ENCODE data around the gene SLC4A4. TPM values are rescaled to one million over a fixed set of nuclear protein-coding genes. Genes with fewer than 3 reads are reported as not detected.

Gene SLC4A4
- polyA plus RNA-seq, 1 donor (not counting 4 experiments of a cell fraction or from before 2014, with no cell fraction given): 0.29 TPM

GRCh38 chr4:71430609-71431008, 91.8 kb downstream of the SLC4A4 start:
- Histone ChIP-seq H3K4me2 (ENCODE audit: control insufficient read depth, extremely low read depth, insufficient read depth, low read depth, low read length) (no peak overlapping the region), H3K9me3 (ENCODE audit: control insufficient read depth, low read depth, low read length) (no peaks in the 10 kb centered on the region), H3K27me3 (ENCODE audit: control insufficient read depth, extremely low read depth, insufficient read depth, low read length) (no peaks in the 10 kb centered on the region), H3K36me3 (ENCODE audit: control insufficient read depth in 2 of 2, extremely low read depth in 1 of 2, insufficient read depth in 2 of 2, low read length in 2 of 2) (no peaks in the 10 kb centered on the region), H4K20me1 (ENCODE audit: control insufficient read depth, extremely low read depth, insufficient read depth, low read length) (no peaks in the 10 kb centered on the region), H3K9ac (ENCODE audit: control insufficient read depth, extremely low read depth, insufficient read depth, low read length) (no peak overlapping the region), H3K4me1 (ENCODE audit: control insufficient read depth, extremely low read depth, insufficient read depth, low read length) (no peaks in the 10 kb centered on the region), H2AFZ (ENCODE audit: control insufficient read depth, low read length) (no peak overlapping the region), H3K4me3 (ENCODE audit: control insufficient read depth in 2 of 3, extremely low read depth in 1 of 3, insufficient read depth in 2 of 3, low read depth in 1 of 3, low read length in 3 of 3) (no peak overlapping the region), H3K9me1 (ENCODE audit: control insufficient read depth, extremely low read depth, insufficient read depth, low read length) (no peaks in the 10 kb centered on the region), H3K79me2 (ENCODE audit: control insufficient read depth, insufficient read depth, low read length) (no peaks in the 10 kb centered on the region), H3K27ac (ENCODE audit: control insufficient read depth, insufficient read depth, low read length) (no peak overlapping the region)
- dilution Hi-C loops (cut with MboI; ENCODE audit: extremely low pct_ligation_motif_present, low sequenced_read_pairs): no loop called here
- FAIRE-seq (no peak), DNase-seq (ENCODE audit: low read depth, low spot score) (no peak)
- TF ChIP-seq EZH2 (IDR thresholded peaks at IDR 0.05; ENCODE audit: low read length): no peak
- TF ChIP-seq CTCF (optimal IDR thresholded peaks at IDR 0.05 in 1 of 3, IDR thresholded peaks at IDR 0.05 in 1 of 3, conservative IDR thresholded peaks at IDR 0.05 in 1 of 3; ENCODE audit: extremely low read depth in 1 of 3, insufficient read depth in 2 of 3, low read length in 3 of 3): no peak

DNA sequence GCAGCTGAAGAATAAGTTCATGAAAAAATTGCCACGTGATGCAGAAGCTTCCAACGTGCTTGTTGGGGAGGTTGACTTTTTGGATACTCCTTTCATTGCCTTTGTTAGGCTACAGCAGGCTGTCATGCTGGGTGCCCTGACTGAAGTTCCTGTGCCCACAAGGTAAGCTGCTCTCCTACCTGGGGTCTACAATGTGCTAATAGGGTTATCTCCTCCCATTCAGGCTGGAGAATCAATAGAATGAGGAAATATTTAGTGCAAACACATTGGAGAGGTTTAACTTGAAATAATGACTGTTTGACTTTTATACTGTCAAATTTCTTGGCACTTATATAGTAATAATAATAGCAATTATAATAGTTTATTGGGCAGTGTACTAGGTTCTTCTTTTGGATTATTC, 101.8 kb downstream of the SLC4A4 start:
- H3K27me3 ChIP-seq (ENCODE audit: control insufficient read depth, extremely low read depth, insufficient read depth, low read length): no peaks in the 10 kb centered on the region
- H3K4me1 ChIP-seq (ENCODE audit: control insufficient read depth, extremely low read depth, insufficient read depth, low read length): no peaks in the 10 kb centered on the region
- no peak overlapping the region for H3K9ac ChIP-seq (ENCODE audit: control insufficient read depth, extremely low read depth, insufficient read depth, low read length)
- H3K4me3 ChIP-seq (ENCODE audit: control insufficient read depth in 2 of 3, extremely low read depth in 1 of 3, insufficient read depth in 2 of 3, low read depth in 1 of 3, low read length in 3 of 3): no peak overlapping the region
- H2AFZ ChIP-seq (ENCODE audit: control insufficient read depth, low read length): no peak overlapping the region
- dilution Hi-C loops (cut with MboI; ENCODE audit: extremely low pct_ligation_motif_present, low sequenced_read_pairs): no loop called here
- no peaks in the 10 kb centered on the region for H3K79me2 ChIP-seq (ENCODE audit: control insufficient read depth, insufficient read depth, low read length)
- no peaks in the 10 kb centered on the region for H3K36me3 ChIP-seq (ENCODE audit: control insufficient read depth in 2 of 2, extremely low read depth in 1 of 2, insufficient read depth in 2 of 2, low read length in 2 of 2)
- TF ChIP-seq EZH2 (IDR thresholded peaks at IDR 0.05; ENCODE audit: low read length): no peak
- TF ChIP-seq CTCF (optimal IDR thresholded peaks at IDR 0.05 in 1 of 3, IDR thresholded peaks at IDR 0.05 in 1 of 3, conservative IDR thresholded peaks at IDR 0.05 in 1 of 3; ENCODE audit: extremely low read depth in 1 of 3, insufficient read depth in 2 of 3, low read length in 3 of 3): no peak
- no peak overlapping the region for H3K4me2 ChIP-seq (ENCODE audit: control insufficient read depth, extremely low read depth, insufficient read depth, low read depth, low read length)
- H3K9me1 ChIP-seq (ENCODE audit: control insufficient read depth, extremely low read depth, insufficient read depth, low read length): no peaks in the 10 kb centered on the region
- DNase-seq (ENCODE audit: low read depth, low spot score) (no peak), FAIRE-seq (no peak)
- no peaks in the 10 kb centered on the region for H3K9me3 ChIP-seq (ENCODE audit: control insufficient read depth, low read depth, low read length)
- H4K20me1 ChIP-seq (ENCODE audit: control insufficient read depth, extremely low read depth, insufficient read depth, low read length): no peaks in the 10 kb centered on the region
- H3K27ac ChIP-seq (ENCODE audit: control insufficient read depth, insufficient read depth, low read length): no peak overlapping the region
